GM23338 (cell line): ENCODE measurements around the gene RHOB.

Experiments used
- EZH2 ChIP-seq: fragments of 200-600 bp; sonication (generic); IDR thresholded peaks from one replicate; pipeline ENCODE4 v1.8.0; 2017; ENCODE audit warnings: antibody characterized with exemption, mild to moderate bottlenecking, low read depth; ENCODE audit not compliant: unreplicated experiment
- EZH2phosphoT487 ChIP-seq: fragments of 200-600 bp; sonication (generic); IDR thresholded peaks from one replicate; pipeline ENCODE4 v1.8.1; 2018; ENCODE audit warnings: antibody characterized with exemption; ENCODE audit not compliant: unreplicated experiment
- JUNB ChIP-seq: IDR thresholded peaks from one replicate; pipeline ENCODE4 v1.6.1; 2016; ENCODE audit warnings: antibody characterized with exemption; ENCODE audit not compliant: unreplicated experiment
- POLR2AphosphoS5 ChIP-seq: IDR thresholded peaks from 2 replicates; pipeline ENCODE4 v1.6.1; 2016; ENCODE audit warnings: antibody characterized with exemption, low read depth
- TF ChIP-seq, protein P1 (sequence below), 2 experiments: fragments of 200-600 bp in 1 of 2; sonication (generic) in 1 of 2; conservative IDR thresholded peaks; 2 replicates each; pipeline versions ENCODE4 v1.5.1 to v1.6.1; 2016 to 2017; ENCODE audit warnings: antibody characterized with exemption in 2 of 2, low read depth in 2 of 2, mild to moderate bottlenecking in 2 of 2, moderate library complexity in 1 of 2
- TF ChIP-seq, protein P2 (sequence below): IDR thresholded peaks from one replicate; pipeline ENCODE4 v1.6.1; 2018; ENCODE audit warnings: antibody characterized with exemption; ENCODE audit not compliant: unreplicated experiment

DNA sequence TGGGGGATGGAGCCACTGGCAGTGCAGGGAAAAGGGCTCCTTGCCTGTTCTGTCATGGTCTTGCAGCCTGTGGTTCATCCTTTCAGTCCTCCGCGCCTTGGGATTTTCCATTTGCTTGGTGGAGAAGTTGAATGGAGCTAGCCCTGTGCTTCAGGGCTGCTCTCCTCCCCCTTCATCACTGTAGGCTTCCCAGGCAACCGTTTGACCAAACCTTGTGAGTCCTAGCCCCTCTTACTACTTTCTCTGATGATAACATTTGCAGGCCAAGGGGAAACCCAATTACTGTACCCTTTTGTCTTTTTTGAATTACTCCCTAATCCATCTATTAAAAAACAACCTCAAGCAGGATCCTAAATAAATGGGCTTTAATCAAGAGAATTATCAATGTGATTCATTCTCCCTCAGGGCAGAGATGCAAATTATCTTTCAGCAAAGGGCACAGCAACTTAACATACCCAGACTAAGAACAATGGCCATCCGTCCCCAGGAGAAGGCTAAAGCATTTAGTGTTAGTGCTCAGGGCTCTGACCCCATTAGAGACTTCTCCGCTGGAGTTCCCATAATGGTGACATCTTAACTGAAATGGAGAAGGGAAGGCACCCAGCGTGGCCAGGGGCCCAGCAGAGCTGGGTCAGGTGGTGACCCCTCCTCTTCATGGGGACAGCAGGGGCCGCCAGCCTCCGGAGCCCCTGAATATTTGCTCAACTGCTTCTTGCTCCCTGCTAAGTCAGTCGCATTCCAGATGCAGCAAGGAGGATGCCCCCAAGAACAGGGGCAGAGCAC is 40.7 kb downstream of the RHOB start:
- TF ChIP-seq, protein P1, sequence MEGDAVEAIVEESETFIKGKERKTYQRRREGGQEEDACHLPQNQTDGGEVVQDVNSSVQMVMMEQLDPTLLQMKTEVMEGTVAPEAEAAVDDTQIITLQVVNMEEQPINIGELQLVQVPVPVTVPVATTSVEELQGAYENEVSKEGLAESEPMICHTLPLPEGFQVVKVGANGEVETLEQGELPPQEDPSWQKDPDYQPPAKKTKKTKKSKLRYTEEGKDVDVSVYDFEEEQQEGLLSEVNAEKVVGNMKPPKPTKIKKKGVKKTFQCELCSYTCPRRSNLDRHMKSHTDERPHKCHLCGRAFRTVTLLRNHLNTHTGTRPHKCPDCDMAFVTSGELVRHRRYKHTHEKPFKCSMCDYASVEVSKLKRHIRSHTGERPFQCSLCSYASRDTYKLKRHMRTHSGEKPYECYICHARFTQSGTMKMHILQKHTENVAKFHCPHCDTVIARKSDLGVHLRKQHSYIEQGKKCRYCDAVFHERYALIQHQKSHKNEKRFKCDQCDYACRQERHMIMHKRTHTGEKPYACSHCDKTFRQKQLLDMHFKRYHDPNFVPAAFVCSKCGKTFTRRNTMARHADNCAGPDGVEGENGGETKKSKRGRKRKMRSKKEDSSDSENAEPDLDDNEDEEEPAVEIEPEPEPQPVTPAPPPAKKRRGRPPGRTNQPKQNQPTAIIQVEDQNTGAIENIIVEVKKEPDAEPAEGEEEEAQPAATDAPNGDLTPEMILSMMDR (conservative IDR thresholded peaks at IDR 0.05; ENCODE audit: low read depth in 2 of 2): no peak
- TF ChIP-seq POLR2AphosphoS5 (no peak), EZH2 (no peak), JUNB (no peak), EZH2phosphoT487 (no peak)
- TF ChIP-seq, protein P2, sequence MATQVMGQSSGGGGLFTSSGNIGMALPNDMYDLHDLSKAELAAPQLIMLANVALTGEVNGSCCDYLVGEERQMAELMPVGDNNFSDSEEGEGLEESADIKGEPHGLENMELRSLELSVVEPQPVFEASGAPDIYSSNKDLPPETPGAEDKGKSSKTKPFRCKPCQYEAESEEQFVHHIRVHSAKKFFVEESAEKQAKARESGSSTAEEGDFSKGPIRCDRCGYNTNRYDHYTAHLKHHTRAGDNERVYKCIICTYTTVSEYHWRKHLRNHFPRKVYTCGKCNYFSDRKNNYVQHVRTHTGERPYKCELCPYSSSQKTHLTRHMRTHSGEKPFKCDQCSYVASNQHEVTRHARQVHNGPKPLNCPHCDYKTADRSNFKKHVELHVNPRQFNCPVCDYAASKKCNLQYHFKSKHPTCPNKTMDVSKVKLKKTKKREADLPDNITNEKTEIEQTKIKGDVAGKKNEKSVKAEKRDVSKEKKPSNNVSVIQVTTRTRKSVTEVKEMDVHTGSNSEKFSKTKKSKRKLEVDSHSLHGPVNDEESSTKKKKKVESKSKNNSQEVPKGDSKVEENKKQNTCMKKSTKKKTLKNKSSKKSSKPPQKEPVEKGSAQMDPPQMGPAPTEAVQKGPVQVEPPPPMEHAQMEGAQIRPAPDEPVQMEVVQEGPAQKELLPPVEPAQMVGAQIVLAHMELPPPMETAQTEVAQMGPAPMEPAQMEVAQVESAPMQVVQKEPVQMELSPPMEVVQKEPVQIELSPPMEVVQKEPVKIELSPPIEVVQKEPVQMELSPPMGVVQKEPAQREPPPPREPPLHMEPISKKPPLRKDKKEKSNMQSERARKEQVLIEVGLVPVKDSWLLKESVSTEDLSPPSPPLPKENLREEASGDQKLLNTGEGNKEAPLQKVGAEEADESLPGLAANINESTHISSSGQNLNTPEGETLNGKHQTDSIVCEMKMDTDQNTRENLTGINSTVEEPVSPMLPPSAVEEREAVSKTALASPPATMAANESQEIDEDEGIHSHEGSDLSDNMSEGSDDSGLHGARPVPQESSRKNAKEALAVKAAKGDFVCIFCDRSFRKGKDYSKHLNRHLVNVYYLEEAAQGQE: no peak
